HepG2 (cell line): ENCODE data around the gene S100A13. TPM values are rescaled to one million over a fixed set of nuclear protein-coding genes. Genes with fewer than 3 reads are reported as not detected.

Source experiments
- CBX5 ChIP-seq: sonication (generic); formaldehyde crosslinking; IDR thresholded peaks from 2 replicates; pipeline ENCODE4 v1.4.0; 2020; ENCODE audit warnings: missing genetic modification reagents, borderline replicate concordance
- ELK4 ChIP-seq: sonication (generic); formaldehyde crosslinking; IDR thresholded peaks from 2 replicates; pipeline ENCODE4 v1.9.0; 2021; ENCODE audit warnings: missing genetic modification reagents, borderline replicate concordance
- HNF1A ChIP-seq, 2 experiments: sonication (generic) in 1 of 2; formaldehyde crosslinking in 1 of 2; IDR thresholded peaks; 2 replicates each; pipeline versions ENCODE4 v1.4.0 to v1.6.1; 2016 to 2020; ENCODE audit warnings: borderline replicate concordance in 1 of 2, low read depth in 1 of 2, mild to moderate bottlenecking in 1 of 2, missing genetic modification reagents in 1 of 2
- KMT2B ChIP-seq: IDR thresholded peaks from 2 replicates; pipeline ENCODE4 v1.6.1; 2016; ENCODE audit warnings: missing genetic modification reagents, missing compliant biosample characterization
- MAFG ChIP-seq: sonication (generic); formaldehyde crosslinking; IDR thresholded peaks from 2 replicates; pipeline ENCODE4 v1.5.1; 2020; ENCODE audit warnings: mild to moderate bottlenecking, missing genetic modification reagents
- MAX ChIP-seq: IDR thresholded peaks from 2 replicates; pipeline ENCODE4 v1.6.1; 2012; ENCODE audit warnings: inconsistent platforms
- MIXL1 ChIP-seq: IDR thresholded peaks from 2 replicates; pipeline ENCODE4 v1.6.1; 2016
- NCOA2 ChIP-seq: sonication (generic); formaldehyde crosslinking; IDR thresholded peaks from 2 replicates; pipeline ENCODE4 v1.8.0; 2022; ENCODE audit warnings: inconsistent platforms
- RFX5 ChIP-seq: IDR thresholded peaks from 2 replicates; pipeline ENCODE4 v1.6.1; 2011; ENCODE audit warnings: low read depth, low read length, improper control_type of control experiment
- RXRA ChIP-seq: sonication (generic); formaldehyde crosslinking; IDR thresholded peaks from 2 replicates; pipeline ENCODE4 v1.5.1; 2020; ENCODE audit warnings: missing genetic modification reagents
- SCMH1 ChIP-seq: sonication (generic); formaldehyde crosslinking; IDR thresholded peaks from 2 replicates; pipeline ENCODE4 v1.9.0; 2021; ENCODE audit warnings: missing genetic modification reagents, mild to moderate bottlenecking, borderline replicate concordance
- SIX4 ChIP-seq: sonication (generic); formaldehyde crosslinking; IDR thresholded peaks from 2 replicates; pipeline ENCODE4 v1.4.0; 2020; ENCODE audit warnings: missing genetic modification reagents
- TSC22D2 ChIP-seq: sonication (generic); formaldehyde crosslinking; IDR thresholded peaks from 2 replicates; pipeline ENCODE4 v1.5.1; 2020; ENCODE audit warnings: missing genetic modification reagents, mild to moderate bottlenecking, borderline replicate concordance
- ZBTB7B ChIP-seq: sonication (generic); formaldehyde crosslinking; IDR thresholded peaks from 2 replicates; pipeline ENCODE4 v1.4.0; 2020; ENCODE audit warnings: missing genetic modification reagents
- ZNF3 ChIP-seq: IDR thresholded peaks from 2 replicates; pipeline ENCODE4 v1.7.0; 2017; ENCODE audit warnings: inconsistent platforms
- ZNF343 ChIP-seq: sonication (generic); formaldehyde crosslinking; IDR thresholded peaks from 2 replicates; pipeline ENCODE4 v1.4.0; 2020; ENCODE audit warnings: mild to moderate bottlenecking, missing genetic modification reagents
- ZNF569 ChIP-seq: sonication (generic); formaldehyde crosslinking; IDR thresholded peaks from 2 replicates; pipeline ENCODE4 v1.5.0; 2020; ENCODE audit warnings: mild to moderate bottlenecking, missing genetic modification reagents, moderate library complexity, borderline replicate concordance
- ZNF619 ChIP-seq: sonication (generic); formaldehyde crosslinking; IDR thresholded peaks from 2 replicates; pipeline ENCODE4 v1.4.0; 2020; ENCODE audit warnings: mild to moderate bottlenecking, missing genetic modification reagents
- ZNF720 ChIP-seq: sonication (generic); formaldehyde crosslinking; IDR thresholded peaks from 2 replicates; pipeline ENCODE4 v1.4.0; 2020; ENCODE audit warnings: missing genetic modification reagents
- ZNF891 ChIP-seq: sonication (generic); formaldehyde crosslinking; IDR thresholded peaks from 2 replicates; pipeline ENCODE4 v1.5.0; 2020; ENCODE audit warnings: mild to moderate bottlenecking, missing genetic modification reagents
- ZZZ3 ChIP-seq: sonication (generic); formaldehyde crosslinking; IDR thresholded peaks from 2 replicates; pipeline ENCODE4 v1.4.0; 2020; ENCODE audit warnings: missing genetic modification reagents, mild to moderate bottlenecking, borderline replicate concordance
- polyA plus RNA-seq, 8 experiments: library from polyadenylated mRNA; depleted of rRNA in 3 of 8; stranded (reverse) in 7 of 8; unstranded in 1 of 8; fragments of >200 nt; fragmentation: Illumina TruSeq in 4 of 8; extraction: Trizol in 4 of 8; gene quantifications; 2 replicates each; pipeline versions ENCODE4 v1.2.1 to v1.2.3, GENCODE V29; 2011 to 2016; ENCODE audit warnings: low read depth in 4 of 8, missing spikeins in 1 of 8, mixed read lengths in 1 of 8; ENCODE audit not compliant: insufficient read depth in 1 of 8
- total RNA-seq, 5 experiments: library from RNA; depleted of rRNA; stranded (reverse); fragments of >200 nt; fragmentation: Illumina TruSeq; extraction: Trizol; gene quantifications; 2 replicates each; pipeline ENCODE4 v1.2.3, GENCODE V29; 2016; ENCODE audit warnings: low read depth in 1 of 5

Gene S100A13
- total and polyA plus RNA-seq, 2 of the 13 experiments (the other 11 are each of a cell fraction or from before 2014, with no cell fraction given): 89.5 to 172 TPM

GRCh38 chr1:153658400-153659174, 31.3 kb upstream of the S100A13 start, which contains the start of gene SNAPIN (continued):
- TF ChIP-seq ZZZ3 (CRISPR knock-in tag) (peak; percentile 68; the same call in 1 of the 2 replicates), ZNF569 (CRISPR knock-in tag) (peak; percentile 81; the same call in 1 of the 2 replicates), ZNF343 (CRISPR knock-in tag) (peak; percentile 57; the same call in 1 of the 2 replicates), ZNF891 (CRISPR knock-in tag) (peak; percentile 90), TSC22D2 (CRISPR knock-in tag) (0 out of 2 replicates have a peak, but pooled peaks have one; percentile 23), NCOA2 (CRISPR knock-in tag) (peak; percentile 29; the same call in 1 of the 2 replicates), RXRA (CRISPR knock-in tag) (peak; percentile 39; the same call in 1 of the 2 replicates), MAX (peak; percentile 50), ZNF619 (CRISPR knock-in tag) (0 out of 2 replicates have a peak, but pooled peaks have one; percentile 18), SIX4 (CRISPR knock-in tag) (peak; percentile 26; the same call in 1 of the 2 replicates), ELK4 (CRISPR knock-in tag) (0 out of 2 replicates have a peak, but pooled peaks have one; percentile 22), MAFG (CRISPR knock-in tag) (no peak), KMT2B (peak; percentile 84), SCMH1 (no peak), MIXL1 (CRISPR knock-in tag) (peak; percentile 54; the same call in 1 of the 2 replicates), ZBTB7B (CRISPR knock-in tag) (peak; percentile 51; the same call in 1 of the 2 replicates), HNF1A (IDR thresholded peaks at IDR 0.05; ENCODE audit: low read depth) (no peak), HNF1A (CRISPR knock-in tag; IDR thresholded peaks at IDR 0.05; ENCODE audit: borderline replicate concordance) (peak; percentile 32; the same call in 1 of the 2 replicates), RFX5 (no peak), ZNF3 (no peak), ZNF720 (CRISPR knock-in tag) (no peak), CBX5 (CRISPR knock-in tag) (peak; percentile 42; the same call in 1 of the 2 replicates)
